ENCODE data around the gene EEF2K.

The EEF2K gene

GRCh38 chr16:22324787-22325597 lies 118.9 kb downstream of the EEF2K start:
- H3K27ac ChIP-seq, result no peak overlapping the region
- DNase-seq (ENCODE audit: low read depth, low spot score), result no peak

- no peak overlapping the region for H3K27ac ChIP-seq
- DNase-seq (ENCODE audit: low read depth, low spot score), result no peak
These were observed 119.7 kb downstream of the EEF2K start for GRCh38 chr16:22325598-22326368.

DNA sequence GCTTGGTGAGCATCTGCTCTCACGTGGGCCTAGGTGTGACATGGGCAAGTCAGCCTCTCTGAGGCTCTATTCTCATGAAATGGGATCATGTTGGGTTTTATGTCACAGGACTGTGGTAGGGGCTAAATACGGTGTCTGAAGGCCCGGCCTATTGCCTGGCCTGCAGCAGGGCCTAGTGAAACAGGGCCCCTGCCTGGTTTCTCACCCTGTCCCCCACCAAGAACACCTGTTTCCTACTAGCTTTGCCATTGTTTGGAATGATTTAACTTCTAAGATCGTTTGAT lies 120.2 kb downstream of the EEF2K start:
- DNase-seq (ENCODE audit: low read depth, low spot score), result no peak
- H3K27ac ChIP-seq, result no peak overlapping the region

DNA sequence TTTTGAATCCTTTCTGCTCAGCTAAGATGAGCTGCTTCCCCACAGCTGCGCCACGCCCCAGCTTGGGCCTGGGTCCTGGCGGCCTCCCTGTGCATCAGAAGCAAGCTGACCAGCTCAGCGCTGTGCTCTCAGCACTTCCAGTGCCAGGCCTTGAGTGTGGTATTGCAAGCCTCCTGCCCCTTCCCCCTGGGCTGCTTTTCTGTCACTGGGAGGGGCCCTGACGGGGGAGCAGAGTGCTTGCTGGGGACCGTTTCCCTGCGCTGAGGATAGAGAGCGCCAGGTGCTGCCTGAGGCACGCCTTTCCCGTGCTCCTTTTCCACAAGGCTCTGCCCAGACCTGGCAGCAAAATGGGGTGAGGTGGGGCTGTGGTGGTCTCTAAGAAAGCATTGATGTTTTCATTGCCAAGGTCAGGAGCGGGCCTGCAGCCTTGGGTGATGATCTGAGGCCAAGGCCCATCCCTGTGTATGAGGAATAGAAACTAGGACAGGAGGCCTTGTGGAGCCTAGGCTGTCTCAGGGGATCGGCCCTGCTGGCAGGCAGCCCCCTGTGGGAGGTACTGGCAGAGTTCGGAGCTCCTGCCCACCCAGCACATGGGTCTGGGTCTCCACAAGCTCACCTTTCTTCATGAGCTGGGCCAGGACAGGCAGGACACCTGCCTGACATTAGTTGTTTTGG lies 120.8 kb downstream of the EEF2K start:
- H3K27ac ChIP-seq, result no peak overlapping the region
- DNase-seq (ENCODE audit: low read depth, low spot score), result no peak

- H3K27ac ChIP-seq, result no peak overlapping the region
These were observed 121.3 kb downstream of the EEF2K start for GRCh38 chr16:22327446-22327775.

DNA sequence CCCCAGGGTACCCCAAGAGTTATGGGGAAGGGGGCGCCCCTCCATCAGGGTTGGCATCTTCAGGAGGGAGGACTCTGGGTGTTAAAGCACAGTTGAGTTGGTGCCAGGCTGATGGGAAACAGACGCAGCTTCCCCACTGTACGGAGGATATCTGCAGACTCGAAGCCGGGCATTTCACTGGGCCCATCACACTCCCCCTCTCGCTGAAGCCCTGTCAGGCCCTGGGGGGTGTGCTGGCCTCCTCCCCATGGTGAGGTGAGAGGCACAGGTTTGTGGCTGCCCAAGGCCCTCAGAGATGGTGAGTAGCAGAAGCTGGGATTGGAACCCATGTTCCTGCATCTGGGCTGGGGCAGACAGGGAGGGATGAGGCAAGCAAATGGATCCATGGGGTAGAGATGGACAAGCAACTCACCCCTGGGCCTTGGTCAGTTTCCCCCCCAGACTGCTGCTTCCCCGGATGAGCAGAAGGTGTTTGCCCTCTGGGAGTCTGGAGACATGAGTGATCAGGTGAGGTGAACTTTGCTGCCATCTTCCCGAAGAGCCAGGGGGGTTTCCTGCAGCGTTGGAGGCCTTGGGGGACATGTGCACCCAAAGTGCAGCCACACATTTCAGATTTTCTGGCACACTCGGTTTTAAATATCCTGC lies 122.1 kb downstream of the EEF2K start:
- DNase-seq (ENCODE audit: low read depth, low spot score), result no peak
- no peak overlapping the region for H3K27ac ChIP-seq

More at GRCh38 chr16:22327446-22327775, 121.3 kb downstream of the EEF2K start:
- DNase-seq (ENCODE audit: low read depth, low spot score), result no peak

GRCh38 chr16:22329199-22329695 lies 123.2 kb downstream of the EEF2K start:
- H3K27ac ChIP-seq, result no peak overlapping the region
- no peak for DNase-seq (ENCODE audit: low read depth, low spot score)

- DNase-seq (ENCODE audit: low read depth, low spot score), result no peak
- H3K27ac ChIP-seq, result no peak overlapping the region
These were observed 124.2 kb downstream of the EEF2K start for GRCh38 chr16:22330326-22330725.

DNA sequence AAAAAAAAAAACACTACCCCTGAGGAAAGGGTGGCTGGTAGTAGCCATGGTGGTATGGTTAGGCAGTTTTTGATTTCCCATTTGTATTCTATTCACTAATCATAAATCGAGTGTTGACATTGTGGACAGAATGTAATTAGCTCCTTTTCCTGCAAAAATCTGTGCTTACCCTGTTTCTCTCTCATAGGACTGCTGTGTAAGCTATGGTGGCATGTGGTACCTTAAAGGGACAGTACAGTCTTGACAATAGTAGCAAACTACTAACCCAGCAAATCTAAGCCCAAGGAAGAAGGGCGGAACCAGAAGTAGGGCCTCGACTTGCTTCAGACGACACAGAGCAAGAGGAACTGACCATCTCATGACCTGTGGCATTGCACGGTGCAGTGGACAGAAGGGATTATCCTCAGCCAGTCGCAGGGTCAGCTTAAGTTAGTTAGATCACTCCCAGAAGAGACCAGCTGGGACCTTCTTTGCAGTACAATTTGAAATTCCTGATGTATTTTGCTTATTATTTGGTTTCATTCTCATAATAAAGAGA lies 127.4 kb downstream of the EEF2K start:
- DNase-seq (ENCODE audit: low read depth, low spot score), result no peak
- no peak overlapping the region for H3K27ac ChIP-seq

DNA sequence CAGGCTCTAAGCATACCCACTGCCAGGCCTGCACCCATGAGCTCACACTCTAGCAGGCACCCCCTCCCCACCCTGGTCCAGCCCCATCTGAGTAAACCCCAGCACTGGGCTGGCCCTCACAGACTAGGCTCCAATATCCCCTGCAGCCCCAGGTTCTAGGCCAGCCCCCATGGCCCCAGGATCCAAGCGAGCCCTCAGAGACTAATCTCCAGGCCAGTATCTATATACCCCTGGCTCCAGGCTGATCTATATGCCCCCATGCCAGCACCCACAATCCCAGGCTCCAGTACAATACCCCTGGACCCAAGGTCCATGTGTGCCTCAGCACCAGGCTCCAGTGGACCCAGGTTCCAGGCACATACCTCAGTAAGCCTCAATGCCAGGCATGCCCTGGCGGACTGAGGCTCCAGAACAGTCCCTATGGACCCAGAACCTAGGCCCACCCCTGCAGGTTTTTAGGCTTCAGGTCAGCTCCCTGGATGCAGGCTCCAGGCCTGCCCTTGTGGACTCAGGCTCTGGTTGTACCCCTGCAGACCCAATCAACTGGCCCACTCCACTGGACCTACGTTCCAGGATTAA lies 129.7 kb downstream of the EEF2K start:
- H3K27ac ChIP-seq, result no peak overlapping the region
- DNase-seq (ENCODE audit: low read depth, low spot score), result no peak

GRCh38 chr16:22336581-22336980 lies 130.5 kb downstream of the EEF2K start:
- no peak for DNase-seq (ENCODE audit: low read depth, low spot score)
- no peak overlapping the region for H3K27ac ChIP-seq

- no peak for DNase-seq (ENCODE audit: low read depth, low spot score)
- H3K27ac ChIP-seq, result no peak overlapping the region
These were observed 131.0 kb downstream of the EEF2K start for GRCh38 chr16:22337045-22337444.

GRCh38 chr16:22337849-22338635 lies 132.0 kb downstream of the EEF2K start:
- H3K27ac ChIP-seq, result no peak overlapping the region
- no peak for DNase-seq (ENCODE audit: low read depth, low spot score)
